Calu3 (cell line): ENCODE data around the gene ARHGAP15. TPM values are rescaled to one million over a fixed set of nuclear protein-coding genes. Genes with fewer than 3 reads are reported as not detected.

ENCODE experiments used
- BruUV-seq: library from RNA; stranded (reverse); fragments of 400-500 nt; replicated peaks from 2 replicates; lab custom pipeline; 2021; lab: Mats Ljungman, UMichigan
- CTCF ChIA-PET: fragments of 300-600 bp; sonication (Branson Sonifier 250); formaldehyde crosslinking; loops from one replicate; lab custom pipeline; 2022; ENCODE audit warnings: antibody characterized with exemption; lab: Charles Lee
- DNase-seq: peaks from one replicate; pipeline ENCODE4 v3.0.0; 2022
- H3K27ac Mint-ChIP-seq: one replicate; pipeline ENCODE4 v1.8.0; 2022; ENCODE audit warnings: mixed read lengths; ENCODE audit not compliant: unreplicated experiment
- H3K27me3 Mint-ChIP-seq: one replicate; pipeline ENCODE4 v1.8.0; 2022; ENCODE audit warnings: mixed read lengths; ENCODE audit not compliant: unreplicated experiment
- H3K36me3 Mint-ChIP-seq: one replicate; pipeline ENCODE4 v1.8.0; 2022; ENCODE audit warnings: mild to moderate bottlenecking, moderate library complexity, mixed read lengths; ENCODE audit not compliant: insufficient read depth, unreplicated experiment
- H3K4me1 Mint-ChIP-seq: one replicate; pipeline ENCODE4 v1.8.0; 2022; ENCODE audit warnings: mild to moderate bottlenecking, low read depth, mixed read lengths; ENCODE audit not compliant: unreplicated experiment
- H3K4me3 Mint-ChIP-seq: one replicate; pipeline ENCODE4 v1.8.0; 2022; ENCODE audit warnings: mild to moderate bottlenecking, low read depth, moderate library complexity, mixed read lengths; ENCODE audit not compliant: unreplicated experiment
- H3K9me3 Mint-ChIP-seq: one replicate; pipeline ENCODE4 v1.8.0; 2022; ENCODE audit warnings: low read depth, mixed read lengths; ENCODE audit not compliant: unreplicated experiment
- CTCF ChIP-seq: fragments of 200-600 bp; IDR thresholded peaks from one replicate; pipeline ENCODE4 v1.8.0; 2022; ENCODE audit warnings: antibody characterized with exemption; ENCODE audit not compliant: unreplicated experiment
- intact Hi-C: fragments of 100-400 bp; cut with micrococcal nuclease; formaldehyde crosslinking; loops from one replicate; pipeline ENCODE4 v1.10.0; 2022; ENCODE audit not compliant: unreplicated experiment
- total RNA-seq: library from RNA; stranded (reverse); gene quantifications from 2 replicates; pipeline ENCODE4 v1.2.3, GENCODE V29; 2022

ARHGAP15 gene
- total RNA-seq, 1 experiment from 2014 or later, result not detected

DNA sequence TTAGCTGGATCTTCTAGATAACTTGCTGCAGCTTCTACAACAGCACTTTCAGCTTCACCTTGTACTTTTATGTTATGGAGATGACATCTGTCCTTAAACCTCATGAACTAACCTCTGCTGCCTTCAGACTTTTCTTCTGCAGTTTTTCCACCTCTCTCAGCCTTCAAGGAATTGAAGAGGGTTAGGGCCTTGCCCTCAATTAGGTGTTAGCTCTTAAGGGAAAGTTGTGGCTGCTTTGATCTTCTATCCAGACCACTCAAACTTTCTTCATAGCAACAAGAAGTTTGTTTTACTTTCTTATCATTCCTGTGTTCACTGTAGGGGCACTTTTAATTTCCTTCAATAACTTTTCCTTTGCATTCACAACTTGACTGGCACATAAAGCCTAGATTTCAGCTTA, 52.3 kb downstream of the ARHGAP15 start:
- BruUV-seq, result no TSS peak
- TF ChIP-seq CTCF, result no peak

GRCh38 chr2:143182649-143183048, 53.4 kb downstream of the ARHGAP15 start:
- Mint-ChIP-seq H3K4me1 (no peaks in the 10 kb centered on the region), H3K9me3 (no peaks in the 10 kb centered on the region), H3K36me3 (no peaks in the 10 kb centered on the region), H3K27me3 (no peaks in the 10 kb centered on the region), H3K27ac (no peak overlapping the region), H3K4me3 (no peak overlapping the region)
- no TSS peak for BruUV-seq
- TF ChIP-seq CTCF, result no peak
- intact Hi-C loops, result no loop called here
- CTCF ChIA-PET, result no interaction called here
- no peak for DNase-seq

More for the DNA sequence above, 52.3 kb downstream of the ARHGAP15 start:
- H3K9me3 Mint-ChIP-seq, result no peaks in the 10 kb centered on the region
- H3K4me1 Mint-ChIP-seq, result no peaks in the 10 kb centered on the region
- no peak overlapping the region for H3K4me3 Mint-ChIP-seq
- intact Hi-C loops, result no loop called here
- no peaks in the 10 kb centered on the region for H3K36me3 Mint-ChIP-seq
- CTCF ChIA-PET, result no interaction called here
- no peaks in the 10 kb centered on the region for H3K27me3 Mint-ChIP-seq
- H3K27ac Mint-ChIP-seq, result no peak overlapping the region
- no peak for DNase-seq

GRCh38 chr2:143183804-143184463, 54.7 kb downstream of the ARHGAP15 start:
- no peaks in the 10 kb centered on the region for H3K4me1 Mint-ChIP-seq
- intact Hi-C loops, result no loop called here
- no peak for DNase-seq
- H3K27ac Mint-ChIP-seq, result no peak overlapping the region
- H3K4me3 Mint-ChIP-seq, result no peak overlapping the region
- no peaks in the 10 kb centered on the region for H3K9me3 Mint-ChIP-seq
- CTCF ChIA-PET, result no interaction called here
- no peaks in the 10 kb centered on the region for H3K27me3 Mint-ChIP-seq
- BruUV-seq, result no TSS peak
- TF ChIP-seq CTCF, result no peak
- no peaks in the 10 kb centered on the region for H3K36me3 Mint-ChIP-seq

- BruUV-seq, result no TSS peak
- Mint-ChIP-seq H3K36me3 (no peaks in the 10 kb centered on the region), H3K4me1 (no peaks in the 10 kb centered on the region), H3K9me3 (no peaks in the 10 kb centered on the region), H3K27me3 (no peaks in the 10 kb centered on the region), H3K4me3 (no peak overlapping the region), H3K27ac (no peak overlapping the region)
- CTCF ChIA-PET, result no interaction called here
- no peak for TF ChIP-seq CTCF
- intact Hi-C loops, result no loop called here
- DNase-seq, result no peak
Observed at GRCh38 chr2:143186876-143187275, 57.7 kb downstream of the ARHGAP15 start.
